RKO (cell line): Measurements from ENCODE around the gene FCER2.
"Not testable (repeated sequence)": the region's sequence is repeated elsewhere in the genome, so short reads cannot be mapped to it uniquely, and the experiment has no call there.

Experiments
- DNase-seq: peaks from one replicate; pipeline ENCODE4 v3.0.0-alpha.2; 2016; ENCODE audit warnings: low spot score

Gene FCER2

GRCh38 chr19:7701654-7702457 lies at the start of gene FCER2:
FCER2 (minus strand) TSS chr19:7702131; CDS start chr19:7699760, 2,371 bp downstream.
- DNase-seq: no peak

DNA sequence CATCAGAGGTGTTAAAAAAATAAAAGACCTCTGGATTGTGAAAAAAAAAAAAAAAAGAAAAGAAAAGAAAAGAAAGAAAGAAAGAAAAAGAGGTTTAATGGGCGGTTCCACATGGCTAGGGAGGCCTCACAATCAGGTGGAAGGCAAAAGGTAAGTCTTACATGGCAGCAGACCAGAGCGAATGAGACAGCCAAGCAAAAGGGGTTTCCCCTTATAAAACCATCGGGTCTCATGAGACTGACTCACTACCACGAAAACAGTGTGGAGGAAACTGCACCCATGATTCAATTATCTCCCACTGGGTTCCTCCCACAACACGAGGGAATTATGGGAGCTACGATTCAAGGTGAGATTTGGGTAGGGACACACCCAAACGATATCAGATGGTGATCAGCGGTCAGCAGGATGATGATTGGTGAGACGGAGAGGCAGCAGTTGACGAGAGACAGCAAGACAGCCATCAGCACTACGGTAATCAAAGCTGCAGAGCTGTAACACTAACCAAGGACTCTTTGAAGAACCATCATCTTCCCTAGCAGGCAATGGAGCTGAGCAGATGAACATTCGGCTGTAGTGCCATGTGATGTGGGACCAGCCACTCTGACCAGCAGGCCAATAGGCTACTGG lies 49.3 kb upstream of the FCER2 start:
- no peak for DNase-seq

DNA sequence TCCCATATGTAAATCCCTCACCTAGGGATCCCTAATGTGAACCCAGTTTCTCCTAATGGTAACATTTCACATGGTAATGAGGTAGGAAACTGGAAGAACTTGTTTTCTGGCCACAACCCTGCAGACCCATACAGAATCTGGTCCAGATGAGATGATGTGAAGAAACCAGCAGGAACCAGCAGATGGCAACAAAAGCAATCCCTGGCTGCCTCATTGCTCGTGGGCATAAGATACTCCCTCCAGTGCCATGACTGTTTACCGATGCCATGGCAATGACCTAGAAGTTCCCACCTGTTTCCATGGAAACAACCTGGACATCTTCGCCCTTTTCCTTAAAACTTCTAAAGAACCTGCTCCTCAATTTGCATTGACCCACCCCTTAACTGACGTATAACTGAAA lies 46.8 kb upstream of the FCER2 start:
- DNase-seq: peak; percentile 40

- no peak for DNase-seq
These were observed 46.2 kb upstream of the FCER2 start for GRCh38 chr19:7748171-7748570.

- no peak for DNase-seq
These were observed 45.3 kb upstream of the FCER2 start, which contains the start of gene CD209 for GRCh38 chr19:7746903-7747884. CD209 (minus strand) TSS chr19:7747534; CDS start chr19:7747511, 23 bp downstream.

DNA sequence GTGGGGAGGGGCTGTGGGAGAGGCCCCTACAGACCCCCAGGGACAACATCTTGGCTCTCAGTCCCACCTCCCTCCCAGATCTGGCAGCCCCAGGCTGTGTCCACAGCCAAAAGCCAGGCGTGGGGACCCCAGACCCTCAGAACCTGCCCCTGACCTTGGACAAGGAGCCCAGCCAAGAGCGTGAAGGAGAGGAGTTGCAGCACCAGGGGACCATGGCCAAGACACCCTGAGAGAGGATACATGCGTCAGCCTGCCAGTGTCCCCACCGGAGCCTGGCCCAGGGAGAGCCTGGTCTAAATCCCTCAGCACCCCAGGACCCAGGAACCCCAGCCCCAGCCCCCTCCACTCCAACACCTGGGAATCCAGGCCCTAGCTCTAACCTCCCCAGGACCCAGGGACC lies 44.4 kb upstream of the FCER2 start:
- not testable (repeated sequence) for DNase-seq

DNA sequence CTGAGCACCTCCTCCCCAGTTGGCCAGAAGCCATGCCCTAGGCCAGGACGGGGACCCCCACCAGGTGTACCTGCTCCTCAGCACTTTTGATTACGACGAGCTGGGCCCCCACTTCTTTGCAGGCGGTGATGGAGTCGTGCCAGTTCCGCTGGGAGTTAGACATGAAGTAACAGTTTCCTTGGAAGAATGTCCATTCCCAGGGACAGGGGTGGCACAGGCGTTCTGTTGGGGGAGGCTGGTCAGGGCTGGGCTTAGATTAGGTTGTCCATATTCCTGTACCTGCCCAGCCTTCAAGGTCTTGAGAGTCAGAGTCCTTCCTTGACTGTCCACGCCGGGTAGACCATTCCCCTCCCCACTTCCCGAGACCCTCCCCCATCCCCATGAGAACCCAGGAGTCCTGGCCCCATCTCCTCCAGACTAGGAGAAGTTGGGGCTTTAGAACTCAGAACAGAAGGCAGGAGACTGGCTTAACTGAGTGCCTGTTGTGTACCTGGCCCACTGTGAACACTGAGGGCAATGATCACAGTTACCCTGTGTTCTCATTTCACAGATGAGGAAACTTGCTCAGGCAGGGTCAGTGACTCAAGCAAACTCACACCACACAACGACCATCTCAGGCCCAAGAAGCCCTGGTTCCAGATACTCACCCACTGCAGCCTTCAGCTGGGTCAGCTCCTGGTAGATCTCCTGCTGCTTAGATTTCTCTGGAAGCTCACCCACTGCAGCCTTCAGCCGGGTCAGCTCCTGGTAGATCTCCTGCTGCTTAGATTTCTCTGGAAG lies 43.1 kb upstream of the FCER2 start:
- DNase-seq: no peak

- DNase-seq: no peak
These were observed 42.4 kb upstream of the FCER2 start for GRCh38 chr19:7744199-7744786.

- no peak for DNase-seq
These were observed 41.5 kb upstream of the FCER2 start for GRCh38 chr19:7743425-7743841.

GRCh38 chr19:7742991-7743390 lies 41.1 kb upstream of the FCER2 start:
- no peak for DNase-seq

- no peak for DNase-seq
These were observed 40.6 kb upstream of the FCER2 start for GRCh38 chr19:7742575-7742974.

DNA sequence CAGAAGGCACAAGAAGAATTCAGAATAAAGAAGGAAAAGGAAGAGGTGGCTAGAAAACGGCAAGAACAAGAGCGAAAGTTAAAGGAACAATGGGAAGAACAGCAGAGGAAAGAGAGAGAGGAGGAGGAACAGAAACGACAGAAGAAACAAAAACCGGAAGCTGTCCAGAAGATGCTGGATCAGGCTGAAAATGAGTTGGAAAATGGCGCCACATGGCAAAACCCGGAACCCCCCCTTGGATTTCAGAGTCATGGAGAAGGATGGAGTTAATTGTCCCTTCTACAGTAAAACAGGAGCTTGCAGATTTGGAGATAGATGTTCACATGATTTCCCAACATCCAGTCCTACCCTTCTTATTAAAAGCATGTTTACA lies 38.7 kb upstream of the FCER2 start:
- DNase-seq: no peak

GRCh38 chr19:7739801-7740681 lies 38.1 kb upstream of the FCER2 start:
- DNase-seq: no peak

DNA sequence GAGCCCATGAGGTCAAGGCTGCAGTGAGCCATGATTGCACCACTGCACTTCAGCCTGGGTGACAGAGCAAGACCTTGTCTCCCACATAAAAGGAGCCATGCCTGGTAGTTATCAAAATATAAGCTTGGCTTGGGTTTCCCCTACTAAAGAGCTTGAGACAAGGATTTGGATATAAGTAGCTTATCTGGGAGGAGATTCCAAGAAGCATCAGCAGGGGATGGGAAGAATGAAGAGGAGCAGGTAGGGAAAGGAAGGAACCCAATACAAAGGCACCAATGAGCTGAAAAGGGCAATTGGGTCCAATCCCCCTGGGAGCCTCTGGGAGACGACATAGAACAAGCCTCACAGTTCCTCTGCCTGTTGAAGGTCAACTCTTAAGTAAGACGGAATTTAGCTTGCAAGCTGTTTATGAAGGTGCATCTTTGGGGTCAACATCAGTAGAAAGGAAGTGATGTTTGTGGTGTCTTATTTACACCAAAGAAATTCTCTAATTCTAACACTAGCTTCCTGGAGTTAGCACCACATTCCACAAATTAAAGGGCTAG lies 37.4 kb upstream of the FCER2 start:
- no peak for DNase-seq

- DNase-seq: no peak
These were observed 36.1 kb upstream of the FCER2 start for GRCh38 chr19:7738023-7738422.

- no peak for DNase-seq
These were observed 35.3 kb upstream of the FCER2 start for GRCh38 chr19:7737215-7737614.

DNA sequence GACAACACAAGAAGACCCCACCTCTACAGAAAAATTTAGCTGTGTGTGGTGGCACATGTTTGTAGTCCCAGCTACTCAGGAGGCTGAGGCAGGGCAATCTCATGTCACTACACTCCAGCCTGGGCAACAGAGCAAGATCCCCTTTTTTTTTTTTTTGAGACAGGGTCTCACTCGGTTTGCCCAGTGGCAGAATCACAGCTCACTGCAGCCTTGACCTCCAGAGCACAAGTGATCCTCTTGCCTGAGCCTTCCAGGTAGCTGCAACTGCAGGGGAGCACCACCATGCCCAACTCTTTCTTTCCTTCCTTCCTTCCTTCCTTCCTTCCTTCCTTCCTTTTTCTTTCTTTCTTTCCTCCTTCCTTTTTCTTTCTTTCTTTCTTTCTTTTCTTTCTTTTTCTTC lies 34.2 kb upstream of the FCER2 start:
- DNase-seq: no peak

- no peak for DNase-seq
These were observed 32.6 kb upstream of the FCER2 start for GRCh38 chr19:7734220-7735203.

- no peak for DNase-seq
These were observed 31.4 kb upstream of the FCER2 start for GRCh38 chr19:7733376-7733775.
